ENCODE measurements around the gene ZSWIM3. TPM values are rescaled to one million over a fixed set of nuclear protein-coding genes. Genes with fewer than 3 reads are reported as not detected.
"Not testable (repeated sequence)": the region's sequence is repeated elsewhere in the genome, so short reads cannot be mapped to it uniquely, and the experiment has no call there.

ZSWIM3 gene
- total RNA-seq, 2 donors from 2014 or later: 2.3 to 2.5 TPM

DNA sequence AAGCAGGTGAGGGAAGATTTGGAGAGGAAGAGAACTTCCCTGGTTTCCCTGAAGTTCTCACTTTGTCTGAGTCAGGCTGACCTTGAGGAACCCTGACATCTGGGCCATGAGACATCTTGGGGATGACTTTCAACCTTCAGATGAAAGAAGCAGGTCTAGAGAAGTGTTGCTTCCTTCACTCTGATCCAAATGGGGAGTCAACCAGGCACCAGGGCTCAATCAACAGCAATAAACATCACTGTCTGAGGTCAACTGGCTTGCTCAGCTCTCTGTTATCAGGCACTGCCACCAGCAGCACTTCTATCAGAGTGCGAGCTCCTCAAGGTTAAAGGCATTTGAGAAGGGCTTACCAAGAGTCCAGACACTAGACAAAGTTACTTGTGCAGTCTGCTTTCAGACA is 6.5 kb upstream of the ZSWIM3 start:
- intact Hi-C loops (cut with DNase I): no loop called here
- no peak for DNase-seq (ENCODE audit: low spot score)

GRCh38 chr20:45851501-45851900 is 5.9 kb upstream of the ZSWIM3 start:
- intact Hi-C loops (cut with DNase I): no loop called here
- DNase-seq (ENCODE audit: low spot score): no peak

DNA sequence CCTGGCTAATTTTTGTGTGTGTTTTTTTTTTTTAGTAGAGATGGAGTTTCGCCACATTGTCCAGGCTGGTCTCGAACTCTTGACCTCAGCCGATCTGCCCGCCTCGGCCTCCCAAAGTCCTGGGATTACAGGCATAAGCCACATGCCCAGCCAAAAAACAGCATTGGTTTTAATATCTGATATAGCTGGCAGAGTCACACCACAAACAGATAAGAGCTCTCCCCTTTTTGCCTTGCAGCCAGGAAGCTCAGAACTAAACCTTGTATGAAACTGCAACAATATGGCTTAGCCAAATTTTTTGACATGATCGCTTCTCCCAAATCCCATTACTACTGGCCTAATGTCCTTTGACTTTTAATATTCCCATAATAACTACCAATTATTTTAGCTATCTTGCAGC is 5.1 kb upstream of the ZSWIM3 start:
- DNase-seq (ENCODE audit: low spot score): no peak
- intact Hi-C loops (cut with DNase I): no loop called here

GRCh38 chr20:45853484-45853883 is 3.9 kb upstream of the ZSWIM3 start:
- intact Hi-C loops (cut with DNase I): no loop called here
- DNase-seq (ENCODE audit: low spot score): no peak

- DNase-seq (ENCODE audit: low spot score): no peak
- intact Hi-C loops (cut with DNase I): no loop called here
These were observed 435 bp downstream of the ZSWIM3 start for GRCh38 chr20:45857882-45858216.

DNA sequence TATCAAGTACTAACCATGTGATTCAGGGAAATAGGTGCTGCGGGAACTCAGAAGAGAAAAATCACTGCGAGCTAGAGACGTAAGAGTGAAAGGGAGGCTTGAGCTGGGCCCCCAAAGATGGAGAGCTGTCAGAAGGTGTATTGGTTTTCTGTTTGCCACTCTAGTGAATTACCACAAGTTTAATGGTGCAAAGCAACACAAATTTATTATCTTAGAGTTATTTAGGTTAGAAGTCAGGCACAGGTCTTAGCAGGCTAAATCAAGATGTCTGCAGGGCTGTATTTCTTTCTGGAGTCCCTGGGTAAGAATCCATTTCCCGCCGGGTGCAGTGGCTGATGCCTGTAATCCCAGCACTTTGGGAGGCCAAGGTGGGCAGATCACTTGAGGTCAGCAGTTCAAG is 2.5 kb downstream of the ZSWIM3 start:
- DNase-seq (ENCODE audit: low spot score): no peak
- intact Hi-C loops (cut with DNase I): loop anchor here in 1 of 2 donors (5.0 kb wide), 1 partner anchor 543 kb away; no protein-coding TSS in a partner anchor

DNA sequence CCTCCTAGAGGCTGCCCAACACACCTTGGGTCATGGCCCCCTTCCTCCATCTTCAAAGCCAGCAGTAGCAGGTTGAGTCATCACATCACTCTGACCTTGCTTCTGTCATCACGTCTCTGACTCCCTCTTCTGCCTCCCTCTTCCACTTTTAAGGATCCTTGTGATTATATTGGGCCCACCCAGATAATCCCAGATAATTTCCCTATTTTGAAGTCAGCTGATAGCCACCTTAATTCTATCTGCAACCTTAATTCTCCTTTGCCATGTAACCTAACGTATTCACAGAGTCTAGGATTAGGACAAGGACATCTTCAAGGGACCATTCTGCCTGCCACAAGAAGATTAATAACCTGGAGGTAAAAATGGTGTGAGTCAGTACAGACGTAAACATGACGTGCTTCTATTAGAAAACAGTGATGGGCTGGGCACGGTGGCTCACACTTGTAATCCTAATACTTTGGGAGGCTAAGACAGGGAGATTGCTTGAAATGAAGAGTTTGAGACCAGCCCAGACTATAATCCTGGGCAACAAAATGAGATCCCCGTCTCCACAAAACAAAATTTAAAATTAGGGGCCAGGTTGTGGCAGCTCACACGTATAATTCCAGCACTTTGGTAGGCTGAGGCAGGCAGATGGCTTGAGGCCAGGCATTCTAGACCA is 3.3 kb downstream of the ZSWIM3 start:
- no peak for DNase-seq (ENCODE audit: low spot score)
- intact Hi-C loops (cut with DNase I): loop anchor here in 1 of 2 donors (5.0 kb wide), 1 partner anchor 543 kb away; no protein-coding TSS in a partner anchor

GRCh38 chr20:45861221-45862075 is 4.0 kb downstream of the ZSWIM3 start:
- DNase-seq (ENCODE audit: low spot score): no peak
- intact Hi-C loops (cut with DNase I): loop anchor here in 1 of 2 donors (5.0 kb wide), 1 partner anchor 544 kb away; no protein-coding TSS in a partner anchor

- intact Hi-C loops (cut with DNase I): loop anchor here in 1 of 2 donors (5.0 kb wide), 1 partner anchor 547 kb away; no protein-coding TSS in a partner anchor
- no peak for DNase-seq (ENCODE audit: low spot score)
These were observed 6.4 kb downstream of the ZSWIM3 start for GRCh38 chr20:45863543-45864470.

DNA sequence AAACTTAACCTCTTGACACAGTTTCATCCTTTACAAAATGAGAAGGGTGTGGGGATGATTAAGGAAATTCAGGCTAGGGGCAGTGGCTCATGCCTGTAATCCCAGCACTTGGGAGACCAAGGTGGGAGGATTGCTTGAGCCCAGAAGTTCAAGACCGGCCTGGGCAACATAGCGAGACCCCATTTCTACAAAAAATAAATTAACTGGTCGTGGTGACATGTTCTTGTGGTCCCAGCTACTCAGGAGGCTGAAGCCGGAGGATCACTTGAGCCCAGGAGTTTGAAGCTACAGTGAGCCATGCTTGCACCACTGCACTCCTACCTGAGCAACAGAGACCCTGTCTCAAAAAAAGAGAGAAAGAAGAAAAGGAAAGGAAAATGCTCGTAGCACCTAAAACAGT is 9.0 kb downstream of the ZSWIM3 start:
- intact Hi-C loops (cut with DNase I): loop anchor here in 1 of 2 donors (5.0 kb wide), 1 partner anchor 1144 kb away; no protein-coding TSS in a partner anchor
- DNase-seq (ENCODE audit: low spot score): no peak

- intact Hi-C loops (cut with DNase I): loop anchor here in 1 of 2 donors (5.0 kb wide), 1 partner anchor 1145 kb away; no protein-coding TSS in a partner anchor
- no peak for DNase-seq (ENCODE audit: low spot score)
These were observed 9.9 kb downstream of the ZSWIM3 start for GRCh38 chr20:45867136-45867818.

DNA sequence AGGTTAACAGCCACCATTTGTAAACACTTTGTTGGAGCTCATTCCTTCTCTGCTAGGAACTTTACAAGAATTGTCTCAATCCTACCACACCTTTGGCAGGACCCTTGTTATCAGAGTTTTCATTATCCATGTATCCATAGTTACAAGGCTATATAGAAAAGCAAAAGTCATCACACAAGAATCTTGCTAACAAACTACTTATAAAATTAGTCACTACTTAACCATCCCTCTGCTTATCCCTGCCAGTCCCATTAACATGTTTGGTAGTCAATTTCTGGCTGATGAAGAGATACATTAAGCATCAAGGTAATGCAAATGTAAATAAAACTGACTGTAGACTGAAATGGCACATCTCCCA is 10.4 kb downstream of the ZSWIM3 start:
- intact Hi-C loops (cut with DNase I): loop anchor here in 1 of 2 donors (5.0 kb wide), 1 partner anchor 1145 kb away; no protein-coding TSS in a partner anchor

DNA sequence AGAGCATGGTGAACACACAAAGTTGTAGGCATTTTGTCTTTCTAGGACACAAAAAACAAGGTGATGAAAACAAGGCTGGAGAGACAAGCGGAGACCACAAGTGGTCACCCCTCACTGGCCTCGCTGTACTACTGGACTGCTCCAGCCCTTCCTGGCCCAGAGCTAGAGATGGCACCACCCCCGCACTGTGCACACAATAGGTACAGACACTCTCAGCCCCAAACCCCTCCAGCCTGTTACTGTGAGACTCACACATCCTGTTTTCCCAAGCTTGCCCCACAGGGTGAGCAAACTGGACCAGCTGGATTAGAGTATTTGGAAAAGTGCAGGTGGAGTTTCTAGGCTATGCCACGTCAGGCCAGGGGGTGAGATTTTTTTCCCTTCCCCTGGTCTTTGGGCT is 15.2 kb downstream of the ZSWIM3 start:
- DNase-seq (ENCODE audit: low spot score): no peak
- intact Hi-C loops (cut with DNase I): no loop called here

More for the DNA sequence above, 10.4 kb downstream of the ZSWIM3 start:
- no peak for DNase-seq (ENCODE audit: low spot score)

- no peak for DNase-seq (ENCODE audit: low spot score)
- intact Hi-C loops (cut with DNase I): no loop called here
These were observed 16.1 kb downstream of the ZSWIM3 start for GRCh38 chr20:45873409-45874103.

DNA sequence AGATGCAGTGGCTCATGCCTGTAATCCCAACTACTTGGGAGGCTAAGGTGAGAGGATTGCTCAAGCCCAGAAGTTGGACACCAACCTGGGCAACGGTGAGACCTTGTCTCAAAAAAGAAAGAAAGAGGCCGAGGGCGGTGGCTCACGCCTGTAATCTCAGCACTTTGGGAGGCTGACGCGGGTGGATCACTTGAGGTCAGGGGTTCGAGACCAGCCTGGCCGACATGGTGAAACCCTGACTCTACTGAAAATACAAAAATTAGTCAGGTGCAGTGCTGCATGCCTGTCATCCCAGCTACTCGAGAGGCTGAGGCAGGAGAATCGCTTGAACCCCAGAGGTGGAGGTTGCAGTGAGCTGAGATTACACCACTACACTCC is 16.7 kb downstream of the ZSWIM3 start:
- intact Hi-C loops (cut with DNase I); DNase-seq (ENCODE audit: low spot score): not testable (repeated sequence)

- intact Hi-C loops (cut with DNase I): no loop called here
- no peak for DNase-seq (ENCODE audit: low spot score)
These were observed 17.2 kb downstream of the ZSWIM3 start for GRCh38 chr20:45874576-45874975.

GRCh38 chr20:45878076-45878761 is 20.8 kb downstream of the ZSWIM3 start:
- intact Hi-C loops (cut with DNase I): no loop called here
- DNase-seq (ENCODE audit: low spot score): peak; percentile 82

Measured in posterior vena cava (tissue), 2 donors.